Thyroid gland (tissue), 4 donors: Measurements from ENCODE around the gene RUNX2. TPM values are rescaled to one million over a fixed set of nuclear protein-coding genes. Genes with fewer than 3 reads are reported as not detected.
"Not testable (repeated sequence)": the region's sequence is repeated elsewhere in the genome, so short reads cannot be mapped to it uniquely, and the experiment has no call there.

ENCODE experiments used
- DNase-seq, 2 donors: peaks; one replicate each; pipeline ENCODE4 v3.0.0-alpha.2; 2019
- H3K27ac ChIP-seq, 3 donors: fragments of 200-600 bp; sonication (generic); 1 replicate in 2 of 3; 2 replicates in 1 of 3; pipeline ENCODE4 v1.5.1; 2016 to 2019; ENCODE audit warnings: mild to moderate bottlenecking in 1 of 3, moderate library complexity in 1 of 3
- H3K27me3 ChIP-seq: fragments of 200-600 bp; sonication (generic); one replicate; pipeline ENCODE4 v1.5.1; 2019
- H3K36me3 ChIP-seq, 2 donors: fragments of 200-600 bp; sonication (generic); one replicate each; pipeline ENCODE4 v1.5.1; 2016 to 2019
- H3K4me1 ChIP-seq, 2 donors: fragments of 200-600 bp; sonication (generic); one replicate each; pipeline ENCODE4 v1.5.1; 2017 to 2019
- H3K4me3 ChIP-seq, 3 donors: fragments of 200-600 bp; sonication (generic); replicated peaks in 1 of 3; 1 replicate in 2 of 3; 2 replicates in 1 of 3; pipeline ENCODE4 v1.5.1; 2016; ENCODE audit warnings: mild to moderate bottlenecking in 1 of 3
- H3K9me3 ChIP-seq: fragments of 200-600 bp; sonication (generic); one replicate; pipeline ENCODE4 v1.5.1; 2017
- CTCF ChIP-seq, 6 experiments: fragments of 200-600 bp in 3 of 6; fragments of 450-650 bp in 3 of 6; sonication (generic) in 3 of 6; IDR thresholded peaks; one replicate each; pipeline ENCODE4 v1.5.1; 2016 to 2019; ENCODE audit warnings: antibody characterized with exemption in 6 of 6, mild to moderate bottlenecking in 2 of 6, inconsistent platforms in 1 of 6, moderate library complexity in 1 of 6
- POLR2A ChIP-seq, 2 donors: fragments of 450-650 bp; IDR thresholded peaks; one replicate each; pipeline ENCODE4 v1.6.1; 2017; ENCODE audit warnings: antibody characterized with exemption in 2 of 2, mild to moderate bottlenecking in 2 of 2, moderate library complexity in 1 of 2
- WGBS, 2 donors: methylation state at CpG; one replicate each; pipeline ENCODE4 v1.1.5; 2017; 5-methylcytosine and 5-hydroxymethylcytosine counted together
- intact Hi-C: fragments of 100-400 bp; cut with DNase I; formaldehyde crosslinking; loops from one replicate; pipeline ENCODE4 v1.15.1; 2023
- total RNA-seq, 4 donors: library from RNA; depleted of rRNA; stranded (reverse); fragments of >200 nt; gene quantifications; one replicate each; pipeline ENCODE4 v1.2.3, GENCODE V29; 2016

RUNX2 gene
- total RNA-seq, 4 donors from 2014 or later: 1.6 to 4.2 (median 2.7) TPM

DNA sequence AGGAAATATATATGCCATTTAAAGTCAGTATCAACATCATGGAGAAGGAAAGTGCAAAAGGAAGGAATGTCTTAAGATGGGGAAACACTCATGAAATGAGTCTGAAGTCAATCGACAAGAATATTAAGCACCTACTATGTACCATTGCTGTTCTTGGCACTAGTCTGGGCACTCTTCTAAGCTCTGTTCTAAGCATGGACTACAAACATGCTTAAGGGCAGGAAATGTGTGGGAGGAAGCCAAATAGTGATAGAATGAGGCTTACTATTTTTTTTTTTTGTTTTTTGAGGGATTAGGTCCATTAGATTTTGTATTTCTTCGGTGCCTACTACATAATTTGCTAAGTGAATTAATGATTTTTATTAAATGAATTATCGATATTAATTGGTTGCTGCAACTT lies 133.4 kb downstream of the RUNX2 start:
- intact Hi-C loops: no loop called here
- no peak for DNase-seq
- TF ChIP-seq POLR2A (IDR thresholded peaks at IDR 0.05): no peak
- Histone ChIP-seq H3K27me3 (no peaks in the 10 kb centered on the region), H3K9me3 (no peaks in the 10 kb centered on the region), H3K4me3 (no peak overlapping the region), H3K27ac (no peak overlapping the region), H3K36me3 (no peaks in the 10 kb centered on the region), H3K4me1 (no peaks in the 10 kb centered on the region)
- WGBS, 2 donors: 79 to 89% methylated on average over 3 of the region's 3 CpGs

DNA sequence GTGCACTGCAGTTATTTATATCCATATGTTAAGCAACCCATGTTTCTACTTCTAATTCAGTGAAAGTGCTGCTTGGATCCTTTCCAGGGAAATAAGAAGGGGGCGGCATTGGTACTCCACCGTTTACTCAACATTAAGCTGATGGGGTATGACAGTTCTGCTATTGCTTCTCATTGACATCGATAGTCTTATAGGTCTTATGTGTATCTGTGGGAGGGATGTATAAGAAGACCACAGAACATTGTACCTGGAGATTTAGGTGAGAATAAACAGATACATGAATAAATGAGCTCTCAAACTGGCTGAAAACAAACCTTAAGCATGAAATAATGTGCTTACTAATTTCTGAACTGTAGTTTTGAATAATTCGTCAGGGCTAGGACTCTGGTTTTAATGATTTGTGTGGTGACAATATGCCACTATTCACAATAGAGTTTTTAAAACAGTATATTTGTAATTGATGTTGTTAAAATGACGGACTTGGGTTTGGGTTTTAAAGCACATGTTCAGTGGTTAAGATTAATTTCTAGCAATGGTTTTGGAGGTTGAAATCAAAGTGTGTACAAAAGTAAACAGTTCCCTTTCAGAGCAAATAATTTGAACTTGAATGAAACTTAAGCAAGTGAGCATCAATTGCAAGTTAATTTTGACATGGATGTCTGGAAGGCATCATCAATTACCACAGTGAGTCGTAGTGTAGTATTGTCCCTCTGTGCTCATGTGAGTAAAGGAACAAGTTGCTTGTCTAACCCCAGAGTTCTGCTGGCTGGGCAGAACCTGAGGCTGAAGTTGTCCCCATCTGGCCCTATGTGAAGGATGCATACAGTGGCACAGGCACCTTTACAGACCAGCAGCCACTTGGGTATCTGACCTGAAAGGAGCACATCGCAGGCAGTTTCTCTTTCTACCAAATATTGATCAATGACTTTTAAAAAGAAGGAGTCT lies 134.3 kb downstream of the RUNX2 start:
- intact Hi-C loops: no loop called here

DNA sequence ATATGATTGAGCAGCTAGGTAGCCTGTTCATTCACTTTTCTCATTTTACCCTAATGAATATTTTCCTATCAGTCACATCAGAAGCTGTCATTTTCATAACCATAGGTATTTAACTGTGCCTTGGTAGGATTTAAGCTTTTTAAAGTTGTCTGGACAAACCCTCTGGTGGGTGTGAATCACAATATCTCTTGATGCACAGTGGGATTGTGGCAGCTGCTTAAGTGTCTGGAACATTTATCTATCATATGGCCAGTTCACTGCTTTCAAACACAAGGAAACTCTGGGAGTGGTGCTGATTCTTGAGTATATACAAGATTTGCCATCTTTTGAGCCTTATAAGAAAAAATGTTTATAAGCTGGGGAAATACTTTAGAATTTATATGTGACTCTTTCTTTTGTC lies 136.6 kb downstream of the RUNX2 start:
- no peaks in the 10 kb centered on the region for H3K4me1 ChIP-seq
- intact Hi-C loops: no loop called here
- H3K9me3 ChIP-seq: no peaks in the 10 kb centered on the region
- H3K27me3 ChIP-seq: no peaks in the 10 kb centered on the region
- H3K27ac ChIP-seq: no peak overlapping the region
- no peaks in the 10 kb centered on the region for H3K36me3 ChIP-seq
- H3K4me3 ChIP-seq: no peak overlapping the region
- no peak for DNase-seq
- no peak for TF ChIP-seq POLR2A (IDR thresholded peaks at IDR 0.05)
- TF ChIP-seq CTCF (IDR thresholded peaks at IDR 0.05): no peak

More for the DNA sequence above, 134.3 kb downstream of the RUNX2 start:
- TF ChIP-seq CTCF (IDR thresholded peaks at IDR 0.05): no peak
- TF ChIP-seq POLR2A (IDR thresholded peaks at IDR 0.05): no peak
- H3K27me3 ChIP-seq: no peaks in the 10 kb centered on the region
- no peak overlapping the region for H3K27ac ChIP-seq
- no peak overlapping the region for H3K4me3 ChIP-seq
- H3K36me3 ChIP-seq: no peaks in the 10 kb centered on the region
- WGBS, 2 donors: 80 to 82% methylated on average over 7 of the region's 7 CpGs
- no peak for DNase-seq
- H3K4me1 ChIP-seq: no peaks in the 10 kb centered on the region
- no peaks in the 10 kb centered on the region for H3K9me3 ChIP-seq

- Histone ChIP-seq H3K4me1 (no peaks in the 10 kb centered on the region), H3K27ac (no peak overlapping the region), H3K27me3 (no peaks in the 10 kb centered on the region), H3K9me3 (no peaks in the 10 kb centered on the region), H3K4me3 (no peak overlapping the region), H3K36me3 (no peaks in the 10 kb centered on the region)
- intact Hi-C loops: no loop called here
- no peak for DNase-seq
- WGBS, 2 donors: 93 to 96% methylated on average over 4 of the region's 4 CpGs
- TF ChIP-seq CTCF (IDR thresholded peaks at IDR 0.05): no peak
- no peak for TF ChIP-seq POLR2A (IDR thresholded peaks at IDR 0.05)
These were observed 138.6 kb downstream of the RUNX2 start for GRCh38 chr6:45466686-45467085.

GRCh38 chr6:45467417-45467816 lies 139.3 kb downstream of the RUNX2 start:
- WGBS, 2 donors: 94 to 97% methylated on average over 6 of the region's 6 CpGs
- H3K9me3 ChIP-seq, H3K4me1 ChIP-seq, H3K27me3 ChIP-seq, H3K36me3 ChIP-seq, DNase-seq, intact Hi-C loops, H3K4me3 ChIP-seq, H3K27ac ChIP-seq: not testable (repeated sequence)

- H3K4me3 ChIP-seq: no peak overlapping the region
- H3K4me1 ChIP-seq: no peaks in the 10 kb centered on the region
- no peak for DNase-seq
- TF ChIP-seq CTCF (IDR thresholded peaks at IDR 0.05) (no peak), POLR2A (IDR thresholded peaks at IDR 0.05) (no peak)
- H3K27ac ChIP-seq: no peak overlapping the region
- H3K9me3 ChIP-seq: no peaks in the 10 kb centered on the region
- 93 to 95% methylated on average over 3 of the region's 3 CpGs for whole genome bisulfite sequencing, 2 donors
- no peaks in the 10 kb centered on the region for H3K36me3 ChIP-seq
- no peaks in the 10 kb centered on the region for H3K27me3 ChIP-seq
- intact Hi-C loops: no loop called here
These were observed 139.7 kb downstream of the RUNX2 start for GRCh38 chr6:45467853-45468252.
